Keratinocyte (primary cell): ENCODE measurements around the gene TCERG1L. TPM values are rescaled to one million over a fixed set of nuclear protein-coding genes. Genes with fewer than 3 reads are reported as not detected.

Experiments
- DNase-seq: peaks from one replicate; pipeline ENCODE4 v3.0.0-alpha.2; 2011; ENCODE audit warnings: low read depth, missing footprints, low spot score
- FAIRE-seq: peaks from 2 replicates; lab custom pipeline; 2011; peaks lifted over from hg19 to GRCh38; lab: Jason Lieb, UNC
- H2AFZ ChIP-seq: 2 replicates; pipeline ENCODE4 v1.6.0; 2012; ENCODE audit warnings: low read length, control low read depth, inconsistent platforms; ENCODE audit not compliant: control insufficient read depth
- H3K27ac ChIP-seq: 2 replicates; pipeline ENCODE4 v1.5.1; 2011; ENCODE audit warnings: low read length; ENCODE audit not compliant: control insufficient read depth, insufficient read depth
- H3K27me3 ChIP-seq: 3 replicates; pipeline ENCODE4 v1.6.0; 2011; ENCODE audit warnings: low read length; ENCODE audit not compliant: control insufficient read depth, insufficient read depth; ENCODE audit errors: extremely low read depth
- H3K36me3 ChIP-seq, 2 experiments: 2 replicates in 1 of 2; 3 replicates in 1 of 2; pipeline ENCODE4 v1.5.1; 2011; ENCODE audit warnings: low read length in 2 of 2, mild to moderate bottlenecking in 1 of 2; ENCODE audit not compliant: control insufficient read depth in 2 of 2, insufficient read depth in 2 of 2; ENCODE audit errors: extremely low read depth in 1 of 2
- H3K4me1 ChIP-seq: 3 replicates; pipeline ENCODE4 v1.5.1; 2011; ENCODE audit warnings: low read length; ENCODE audit not compliant: control insufficient read depth, insufficient read depth; ENCODE audit errors: extremely low read depth
- H3K4me2 ChIP-seq: 3 replicates; pipeline ENCODE4 v1.6.0; 2011; ENCODE audit warnings: low read depth, low read length; ENCODE audit not compliant: control insufficient read depth, insufficient read depth; ENCODE audit errors: extremely low read depth
- H3K4me3 ChIP-seq, 3 experiments: fragments of 200-600 bp in 1 of 3; sonication (generic) in 1 of 3; 2 replicates in 2 of 3; 3 replicates in 1 of 3; pipeline ENCODE4 v1.5.1; 2011 to 2016; ENCODE audit warnings: low read length in 3 of 3, mild to moderate bottlenecking in 3 of 3, control low read depth in 2 of 3, inconsistent platforms in 1 of 3, low read depth in 1 of 3, mixed read lengths in 1 of 3, mixed run types in 1 of 3, moderate library complexity in 1 of 3; ENCODE audit not compliant: control insufficient read depth in 2 of 3, insufficient read depth in 2 of 3; ENCODE audit errors: extremely low read depth in 1 of 3
- H3K79me2 ChIP-seq: 2 replicates; pipeline ENCODE4 v1.6.0; 2012; ENCODE audit warnings: low read length; ENCODE audit not compliant: control insufficient read depth, insufficient read depth
- H3K9ac ChIP-seq: 3 replicates; pipeline ENCODE4 v1.6.0; 2011; ENCODE audit warnings: low read length; ENCODE audit not compliant: control insufficient read depth, insufficient read depth; ENCODE audit errors: extremely low read depth
- H3K9me1 ChIP-seq: 3 replicates; pipeline ENCODE4 v1.6.0; 2011; ENCODE audit warnings: low read length; ENCODE audit not compliant: control insufficient read depth, insufficient read depth; ENCODE audit errors: extremely low read depth
- H3K9me3 ChIP-seq: 2 replicates; pipeline ENCODE4 v1.5.1; 2012; ENCODE audit warnings: low read depth, low read length; ENCODE audit not compliant: control insufficient read depth
- H4K20me1 ChIP-seq: 3 replicates; pipeline ENCODE4 v1.6.0; 2011; ENCODE audit warnings: low read length; ENCODE audit not compliant: control insufficient read depth, insufficient read depth; ENCODE audit errors: extremely low read depth
- CTCF ChIP-seq, 3 experiments: IDR thresholded peaks in 1 of 3; conservative IDR thresholded peaks in 1 of 3; optimal IDR thresholded peaks in 1 of 3; 2 replicates in 2 of 3; 3 replicates in 1 of 3; pipeline versions ENCODE3 to v1.5.1; 2011; ENCODE audit warnings: low read length in 3 of 3, mild to moderate bottlenecking in 3 of 3, moderate library complexity in 2 of 3, control low read depth in 1 of 3, inconsistent platforms in 1 of 3; ENCODE audit not compliant: insufficient read depth in 2 of 3; ENCODE audit errors: extremely low read depth in 1 of 3
- EZH2 ChIP-seq: IDR thresholded peaks from one replicate; pipeline ENCODE4 v1.6.1; 2012; ENCODE audit warnings: inconsistent platforms, mild to moderate bottlenecking, low read length, moderate library complexity
- dilution Hi-C: fragments of 300-500 bp; cut with MboI; formaldehyde crosslinking; loops from one replicate; pipeline ENCODE4 v1.7.0; 2020; ENCODE audit warnings: low sequenced_read_pairs; ENCODE audit not compliant: extremely low pct_ligation_motif_present
- polyA plus RNA-seq, 5 experiments: library from polyadenylated mRNA; depleted of rRNA in 3 of 5; stranded (reverse) in 3 of 5; stranded (forward) in 1 of 5; unstranded in 1 of 5; fragments of >200 nt; gene quantifications; 1 replicate in 1 of 5; 2 replicates in 3 of 5; 3 replicates in 1 of 5; pipeline versions ENCODE4 v1.2.1 to v1.2.3, GENCODE V29; 2011 to 2012; ENCODE audit warnings: missing spikeins in 2 of 5, low read depth in 1 of 5, low replicate concordance in 1 of 5

TCERG1L gene
- polyA plus RNA-seq, 1 donor (not counting 4 experiments of a cell fraction or from before 2014, with no cell fraction given), result not detected

- DNase-seq (no peak), FAIRE-seq (no peak)
- H3K36me3 ChIP-seq, result no peaks in the 10 kb centered on the region
- no peaks in the 10 kb centered on the region for H3K79me2 ChIP-seq
- H3K27me3 ChIP-seq, result no peaks in the 10 kb centered on the region
- no peaks in the 10 kb centered on the region for H4K20me1 ChIP-seq
- no peak overlapping the region for H3K4me2 ChIP-seq
- no peak overlapping the region for H3K27ac ChIP-seq
- dilution Hi-C loops, result no loop called here
- H3K9me1 ChIP-seq, result no peaks in the 10 kb centered on the region
- TF ChIP-seq EZH2 (no peak), CTCF (optimal IDR thresholded peaks at IDR 0.05 in 1 of 3, IDR thresholded peaks at IDR 0.05 in 1 of 3, conservative IDR thresholded peaks at IDR 0.05 in 1 of 3; ENCODE audit: extremely low read depth in 1 of 3, insufficient read depth in 2 of 3, low read length in 3 of 3) (no peak)
- peaks cover 4% of the 10 kb centered on the region for H3K9me3 ChIP-seq
- H3K4me3 ChIP-seq, result no peak overlapping the region
- no peaks in the 10 kb centered on the region for H3K4me1 ChIP-seq
- no peak overlapping the region for H3K9ac ChIP-seq
- no peak overlapping the region for H2AFZ ChIP-seq
Observed at GRCh38 chr10:131239926-131240325, 71.6 kb downstream of the TCERG1L start.

- TF ChIP-seq EZH2 (no peak), CTCF (optimal IDR thresholded peaks at IDR 0.05 in 1 of 3, IDR thresholded peaks at IDR 0.05 in 1 of 3, conservative IDR thresholded peaks at IDR 0.05 in 1 of 3; ENCODE audit: extremely low read depth in 1 of 3, insufficient read depth in 2 of 3, low read length in 3 of 3) (no peak)
- Histone ChIP-seq H3K79me2 (no peaks in the 10 kb centered on the region), H4K20me1 (no peaks in the 10 kb centered on the region), H3K9me3 (peaks cover 4% of the 10 kb centered on the region), H3K27me3 (no peaks in the 10 kb centered on the region), H3K9ac (no peak overlapping the region), H3K4me3 (no peak overlapping the region), H3K9me1 (no peaks in the 10 kb centered on the region), H2AFZ (no peak overlapping the region), H3K27ac (no peak overlapping the region), H3K4me2 (no peak overlapping the region), H3K36me3 (no peaks in the 10 kb centered on the region), H3K4me1 (no peaks in the 10 kb centered on the region)
- FAIRE-seq, result no peak
- DNase-seq, result no peak
- dilution Hi-C loops, result no loop called here
Observed at GRCh38 chr10:131239450-131239849, 72.1 kb downstream of the TCERG1L start.
